Amygdala (tissue), 56 donors: ENCODE results near the gene DOCK11.

Source experiments
- DNase-seq, 56 donors: peaks; one replicate each; lab custom pipeline; 2025; lab: John Stamatoyannopoulos, UW

Gene DOCK11

GRCh38 chrX:118498755-118499154 lies 3.1 kb downstream of the DOCK11 start:
- no peak for DNase-seq

DNA sequence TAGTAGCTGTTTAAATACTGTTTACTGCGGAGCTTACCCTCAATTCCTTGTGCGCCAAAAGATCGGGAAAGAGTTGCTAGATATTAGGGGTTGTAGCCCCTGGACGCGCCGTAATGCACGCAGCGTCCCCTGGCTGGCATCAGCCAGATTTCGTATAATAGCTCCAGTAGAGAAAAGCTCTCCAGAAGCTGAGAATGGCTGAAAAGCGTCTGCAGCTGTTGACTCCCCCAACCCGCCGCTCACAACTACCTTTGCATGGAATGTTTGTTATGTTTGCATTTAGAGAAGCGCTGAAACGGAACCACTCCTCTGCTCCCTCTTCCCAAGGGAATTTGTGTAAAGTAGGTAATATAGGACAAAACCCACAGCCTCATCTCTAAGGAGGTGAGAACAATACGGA lies 3.7 kb downstream of the DOCK11 start:
- DNase-seq, result peak in 1 of 56 donors; percentile 0

GRCh38 chrX:118502161-118502789 lies 6.7 kb downstream of the DOCK11 start:
- DNase-seq, result no peak

DNA sequence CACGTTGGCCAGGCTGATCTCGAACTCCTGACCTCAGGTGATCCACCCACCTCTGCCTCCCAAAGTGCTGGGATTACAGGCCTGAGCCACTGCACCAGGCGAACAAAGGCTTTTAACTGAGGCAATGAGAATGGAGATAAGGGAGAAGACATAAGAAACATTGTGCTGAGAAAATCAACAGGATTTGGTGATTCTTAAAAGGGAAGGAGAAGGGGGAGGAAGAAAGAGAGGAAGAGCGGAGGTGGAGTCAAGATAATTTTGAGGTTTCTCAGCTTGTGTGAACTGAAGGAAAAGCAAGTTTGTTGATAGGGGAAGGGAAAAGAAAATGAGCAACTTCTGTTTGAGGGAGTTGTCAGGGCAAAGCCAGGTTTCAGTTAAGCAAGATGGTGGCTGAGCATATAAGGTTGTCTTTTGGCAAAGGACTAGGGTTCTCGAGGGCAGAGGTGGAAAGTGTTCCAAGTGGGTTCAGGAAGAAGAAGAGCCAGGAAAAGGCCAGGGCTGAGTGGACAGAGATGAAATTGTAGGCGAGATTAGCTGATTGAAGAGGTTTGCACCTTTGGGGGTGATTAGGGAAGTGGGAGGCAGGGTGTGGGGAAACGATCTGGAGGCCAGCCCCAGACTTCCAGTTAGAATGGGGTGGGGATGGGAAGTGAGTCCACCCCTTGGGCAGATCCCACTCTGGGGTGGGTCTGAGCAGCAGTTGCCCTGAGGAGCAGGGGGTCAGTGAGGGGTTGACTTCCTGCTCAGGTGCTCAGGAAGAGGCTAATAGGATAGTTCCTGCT lies 7.8 kb downstream of the DOCK11 start:
- no peak for DNase-seq

- DNase-seq, result no peak
These were observed 9.0 kb downstream of the DOCK11 start for GRCh38 chrX:118504581-118504980.

DNA sequence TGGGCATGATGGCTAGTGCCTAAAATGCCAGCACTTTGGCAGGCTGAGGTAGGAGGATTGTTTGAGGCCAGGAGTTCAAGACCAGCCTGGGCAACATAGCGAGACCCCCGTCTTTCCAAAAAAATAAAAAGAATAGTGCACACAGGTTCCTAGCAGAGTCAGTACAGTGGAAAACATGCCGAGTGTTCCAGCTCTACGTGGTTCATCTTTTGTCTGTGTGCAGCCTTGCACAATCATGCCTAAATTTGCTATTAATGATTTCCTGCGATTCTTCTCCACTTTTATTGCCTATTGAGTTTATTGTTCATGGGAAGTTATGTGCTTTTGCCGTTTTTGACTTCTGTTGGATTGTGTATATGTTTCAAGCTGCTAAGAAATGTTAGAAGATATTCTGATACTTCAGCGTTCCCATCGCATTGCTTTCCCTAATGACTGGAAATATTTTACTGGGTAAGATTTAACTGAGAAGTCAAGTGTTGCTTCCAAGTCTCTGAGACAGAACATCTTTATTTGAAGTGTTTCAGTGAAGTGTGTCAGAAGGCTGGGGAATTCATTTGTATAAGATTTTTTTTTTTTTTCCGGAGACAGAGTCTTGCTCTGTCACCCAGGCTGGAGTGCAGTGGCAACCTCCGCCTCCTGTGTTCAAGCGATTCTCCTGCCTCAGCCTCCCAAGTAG lies 11.3 kb downstream of the DOCK11 start:
- no peak for DNase-seq

- DNase-seq, result no peak
These were observed 12.2 kb downstream of the DOCK11 start for GRCh38 chrX:118507766-118508165.

DNA sequence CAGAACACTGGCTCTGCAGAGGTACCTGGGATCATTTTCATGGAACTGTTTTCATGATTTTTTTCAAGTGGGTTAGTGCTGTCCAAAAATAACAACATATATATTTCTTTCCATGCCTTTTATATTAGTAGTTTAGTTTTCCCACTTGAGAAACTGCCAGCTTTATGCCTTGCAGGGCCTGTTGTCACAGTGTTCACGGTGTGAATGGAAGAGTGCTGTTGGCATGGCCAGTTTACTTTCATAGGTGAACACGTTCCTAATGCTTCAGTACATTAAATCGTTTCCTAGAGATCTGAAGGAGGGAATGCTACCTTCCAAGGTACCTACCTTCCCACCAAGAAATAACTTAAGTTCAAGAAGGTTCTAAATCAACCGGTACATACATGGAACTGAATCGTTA lies 12.6 kb downstream of the DOCK11 start:
- no peak for DNase-seq

GRCh38 chrX:118508635-118509034 lies 13.0 kb downstream of the DOCK11 start:
- DNase-seq, result no peak

GRCh38 chrX:118510111-118510510 lies 14.5 kb downstream of the DOCK11 start:
- DNase-seq, result peak in 1 of 56 donors; percentile 2

DNA sequence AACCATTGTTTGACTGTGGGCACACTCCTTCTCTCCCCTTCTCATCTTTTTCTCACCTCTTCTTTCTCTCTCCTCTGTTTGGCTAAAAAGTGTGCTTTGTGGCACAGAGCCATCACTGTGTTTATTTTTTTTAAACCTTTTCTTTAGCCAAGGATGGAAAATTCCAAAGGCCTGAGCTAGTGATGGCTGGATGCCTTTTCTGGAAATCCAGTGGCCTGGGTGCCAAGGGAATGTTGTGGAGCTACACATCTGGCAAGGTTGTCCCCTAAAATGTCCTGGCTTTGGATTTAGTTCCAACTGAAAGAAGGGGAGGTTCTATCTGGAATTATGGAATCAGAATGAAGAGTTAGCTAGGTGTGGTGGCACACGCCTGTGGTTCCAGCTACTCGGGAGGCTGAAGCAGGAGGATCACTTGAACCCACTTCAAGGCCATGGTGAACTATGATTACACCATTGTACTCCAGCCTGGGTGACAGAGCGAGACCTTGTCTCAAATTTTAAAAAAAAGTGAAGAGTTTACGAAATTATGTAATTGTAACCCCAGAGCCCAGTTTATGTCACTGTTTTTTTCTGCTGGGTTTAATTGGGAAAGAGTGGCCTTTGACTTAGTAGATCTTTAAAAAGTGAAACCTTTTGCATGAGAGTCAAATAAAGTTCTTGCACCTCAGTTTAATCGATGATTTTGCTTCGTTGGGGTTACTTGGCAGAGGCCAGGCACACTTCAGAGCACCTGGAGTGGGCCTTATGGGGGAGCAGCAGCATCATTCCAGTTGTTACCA lies 17.7 kb downstream of the DOCK11 start:
- DNase-seq, result no peak

DNA sequence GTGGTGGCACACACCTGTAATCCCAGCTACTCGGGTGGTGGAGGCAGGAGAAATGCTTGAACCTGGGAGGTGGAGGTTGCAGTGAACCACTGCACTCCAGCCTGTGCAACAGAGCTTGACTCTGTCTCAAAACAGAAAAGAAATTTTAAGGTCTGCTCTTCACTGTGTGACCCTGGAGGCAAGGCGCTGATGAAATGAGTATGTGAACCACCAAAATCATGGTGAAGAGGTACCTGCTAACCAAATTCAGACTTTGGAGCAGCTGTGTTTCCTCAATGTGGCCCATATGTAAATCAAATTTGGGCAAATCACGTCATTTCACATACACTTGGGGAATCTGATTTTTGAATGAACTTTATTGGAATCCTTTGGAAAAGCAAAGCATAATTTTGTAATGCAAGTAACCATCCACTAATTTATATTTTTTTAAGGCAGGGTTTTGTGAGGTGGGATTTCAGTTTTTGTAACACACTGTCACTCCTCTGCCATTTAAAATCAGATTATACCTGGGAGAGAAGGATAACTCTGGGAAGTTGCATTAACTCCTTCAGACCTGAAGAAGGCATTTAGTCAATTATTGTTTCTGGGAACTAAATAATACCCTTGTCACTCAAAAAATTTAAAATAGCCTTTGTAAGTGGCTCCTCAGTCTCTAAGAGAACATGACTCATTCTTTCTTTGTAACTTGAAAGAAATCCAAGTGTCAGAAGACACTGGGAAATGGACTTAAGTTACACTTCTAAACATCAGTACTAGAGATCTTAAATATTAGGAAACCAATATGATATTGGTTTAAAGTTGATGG lies 24.0 kb downstream of the DOCK11 start:
- DNase-seq, result no peak

DNA sequence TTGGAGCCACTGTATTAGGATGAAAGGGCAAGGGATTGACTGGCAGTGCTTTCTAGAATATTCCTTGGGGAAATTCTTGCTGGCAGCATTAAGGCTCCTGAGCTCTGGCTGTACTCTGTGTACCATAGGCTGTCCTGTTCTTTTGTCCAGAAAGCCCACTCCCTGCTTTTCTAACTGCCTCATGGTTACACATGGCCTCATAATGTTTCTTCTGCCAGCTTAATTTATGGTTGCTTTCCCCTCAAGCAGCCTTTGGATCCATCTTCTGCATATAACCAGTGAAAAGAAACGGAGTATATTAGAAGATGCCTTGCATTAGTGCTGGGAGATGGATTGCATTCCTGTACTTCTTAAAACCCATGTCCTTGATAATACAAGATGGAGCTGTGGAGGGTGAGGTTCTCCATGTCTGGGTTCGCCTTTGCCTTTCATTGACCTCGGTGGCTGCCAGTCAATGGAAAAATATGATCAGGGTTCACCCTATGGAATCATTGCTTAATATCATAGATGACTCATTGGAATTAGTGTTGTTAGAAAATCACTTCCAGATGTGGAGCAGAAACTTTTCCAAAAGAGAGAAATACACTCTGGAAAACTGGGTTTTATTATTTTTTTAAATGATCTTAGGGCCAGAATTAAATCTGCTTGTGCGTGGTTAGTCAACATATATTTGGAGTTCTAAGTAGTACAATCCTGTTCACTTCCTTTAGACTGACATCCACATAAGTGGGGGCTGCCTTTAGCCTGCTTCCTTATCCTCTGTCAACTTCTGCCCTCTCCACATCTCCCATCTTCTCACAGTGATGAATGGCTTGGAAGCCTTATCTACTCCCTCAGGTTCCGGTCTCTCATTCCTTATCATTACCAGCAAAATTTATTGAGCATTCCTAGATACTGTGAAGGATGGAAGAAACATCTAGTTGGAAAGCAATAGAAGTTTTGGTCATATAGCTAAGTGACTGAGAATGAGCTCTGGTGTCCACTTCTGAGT lies 24.9 kb downstream of the DOCK11 start:
- no peak for DNase-seq

- no peak for DNase-seq
These were observed 25.8 kb downstream of the DOCK11 start for GRCh38 chrX:118521435-118521834.

GRCh38 chrX:118522230-118522926 lies 26.8 kb downstream of the DOCK11 start:
- DNase-seq, result no peak

DNA sequence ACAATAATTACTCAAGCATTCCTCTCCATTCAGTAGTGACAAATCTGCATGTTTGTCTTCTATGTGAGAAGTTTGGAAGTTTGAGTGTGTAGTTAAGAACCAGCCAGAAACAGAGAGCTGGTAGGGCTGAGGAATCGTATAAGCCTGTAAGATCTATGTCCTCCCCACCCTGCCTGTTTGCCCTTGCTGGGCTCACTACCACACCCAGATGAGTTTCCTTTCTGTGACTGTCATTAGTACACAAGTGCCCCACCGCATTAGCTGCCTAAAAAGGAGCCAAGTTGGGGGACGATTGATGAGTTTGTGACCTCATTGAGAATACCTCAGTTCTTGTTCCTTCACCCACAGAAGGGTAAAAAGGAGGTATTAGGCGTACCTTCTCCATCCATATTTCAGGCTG lies 28.3 kb downstream of the DOCK11 start:
- DNase-seq, result no peak

- DNase-seq, result no peak
These were observed 28.7 kb downstream of the DOCK11 start for GRCh38 chrX:118524344-118524743.

- no peak for DNase-seq
These were observed 29.6 kb downstream of the DOCK11 start for GRCh38 chrX:118525174-118525730.
